SU-DHL-6 (cell line): ENCODE results near the gene CCDC40.
"Not testable (repeated sequence)": the region's sequence is repeated elsewhere in the genome, so short reads cannot be mapped to it uniquely, and the experiment has no call there.

Experiments used
- H2AFZ ChIP-seq: fragments of 200-600 bp; sonication (generic); 2 replicates; pipeline ENCODE4 v1.6.1; 2014; ENCODE audit warnings: low read depth, mild to moderate bottlenecking, moderate library complexity, mixed read lengths, antibody characterized with exemption, low read length; ENCODE audit not compliant: severe bottlenecking
- H3F3A ChIP-seq: fragments of 200-600 bp; shearing (Covaris generic); 2 replicates; pipeline ENCODE4 v1.6.0; 2016; ENCODE audit warnings: antibody characterized with exemption, mild to moderate bottlenecking; ENCODE audit not compliant: insufficient read depth
- H3K27ac ChIP-seq: fragments of 200-600 bp; sonication (generic); 2 replicates; pipeline ENCODE4 v1.5.1; 2016; ENCODE audit warnings: low read depth, mild to moderate bottlenecking, low read length, moderate library complexity, mixed read lengths
- H3K27me3 ChIP-seq: fragments of 200-600 bp; sonication (generic), shearing (Covaris generic); 2 replicates; pipeline ENCODE4 v1.6.0; 2014; ENCODE audit warnings: mild to moderate bottlenecking, low read length
- H3K36me3 ChIP-seq: fragments of 200-600 bp; sonication (generic); 2 replicates; pipeline ENCODE4 v1.6.1; 2014; ENCODE audit warnings: mild to moderate bottlenecking, low read length, mixed read lengths
- H3K4me2 ChIP-seq: fragments of 300-600, 200-600 bp; shearing (Covaris generic), sonication (generic); 2 replicates; pipeline ENCODE4 v1.6.0; 2014; ENCODE audit warnings: low read length, low read depth, mild to moderate bottlenecking; ENCODE audit not compliant: poor library complexity, severe bottlenecking
- H3K4me3 ChIP-seq: fragments of 200-600 bp; sonication (generic); 2 replicates; pipeline ENCODE4 v1.5.1; 2014; ENCODE audit warnings: antibody characterized with exemption, low read length, mild to moderate bottlenecking, mixed read lengths; ENCODE audit not compliant: insufficient read depth, poor library complexity, severe bottlenecking
- H3K79me2 ChIP-seq: fragments of 200-600 bp; sonication (generic); 2 replicates; pipeline ENCODE4 v1.6.1; 2014; ENCODE audit warnings: mild to moderate bottlenecking, low read length, moderate library complexity; ENCODE audit not compliant: insufficient read depth
- H3K9ac ChIP-seq: fragments of 200-600 bp; sonication (generic); 2 replicates; pipeline ENCODE4 v1.7.0; 2014; ENCODE audit warnings: mild to moderate bottlenecking, low read length
- H3K9me2 ChIP-seq: fragments of 200-600 bp; sonication (generic); replicated peaks from 2 replicates; pipeline ENCODE4 v1.6.1; 2014; ENCODE audit warnings: low read length; ENCODE audit not compliant: insufficient read depth
- H3K9me3 ChIP-seq: fragments of 200-600 bp; sonication (generic); 2 replicates; pipeline ENCODE4 v1.6.1; 2014; ENCODE audit warnings: low read length, mixed read lengths; ENCODE audit not compliant: insufficient read depth
- H4K20me1 ChIP-seq: fragments of 200-600 bp; sonication (generic); 2 replicates; pipeline ENCODE4 v1.6.1; 2014; ENCODE audit warnings: low read depth, mild to moderate bottlenecking, antibody characterized with exemption, low read length, moderate library complexity, mixed read lengths
- EZH2phosphoT487 ChIP-seq: fragments of 200-600 bp; sonication (generic), shearing (Covaris generic); conservative IDR thresholded peaks from 2 replicates; pipeline ENCODE4 v1.6.1; 2018; ENCODE audit warnings: mild to moderate bottlenecking, antibody characterized with exemption, low read length, moderate library complexity, mixed read lengths
- TF ChIP-seq, protein P1 (sequence below): fragments of 200-600 bp; sonication (generic); IDR thresholded peaks from one replicate; pipeline ENCODE4 v1.5.1; 2017; ENCODE audit warnings: antibody characterized with exemption, mild to moderate bottlenecking, low read length, moderate library complexity; ENCODE audit not compliant: insufficient read depth, poor library complexity, severe bottlenecking

The CCDC40 gene

DNA sequence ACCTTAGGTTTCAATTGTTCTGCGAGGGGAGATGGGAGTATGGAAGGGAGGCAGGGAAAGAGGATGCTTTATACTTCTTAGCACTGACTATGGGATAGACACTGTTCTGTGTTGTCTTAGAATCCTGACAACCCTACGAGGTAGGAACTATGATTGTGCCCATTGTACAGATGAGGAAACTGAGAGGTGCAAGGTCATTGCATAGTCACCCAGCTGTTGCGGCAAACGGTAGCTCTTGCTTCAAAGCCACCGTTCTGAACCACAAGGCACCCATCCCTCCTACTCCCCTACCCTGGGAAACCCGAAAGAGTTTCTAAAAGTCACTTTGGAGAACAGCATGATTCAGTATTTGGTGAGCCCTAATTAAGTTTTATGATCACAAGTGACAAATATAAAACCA is 7.5 kb downstream of the CCDC40 start:
- H3K79me2 ChIP-seq: no peaks in the 10 kb centered on the region
- no peak overlapping the region for H3K27ac ChIP-seq
- H3K4me2 ChIP-seq: no peak overlapping the region
- H3K27me3 ChIP-seq: no peaks in the 10 kb centered on the region
- H3K9ac ChIP-seq: no peak overlapping the region
- no peak overlapping the region for H2AFZ ChIP-seq
- no peaks in the 10 kb centered on the region for H3F3A ChIP-seq
- no peaks in the 10 kb centered on the region for H3K9me2 ChIP-seq
- H4K20me1 ChIP-seq: no peaks in the 10 kb centered on the region
- H3K4me3 ChIP-seq: no peak overlapping the region
- H3K36me3 ChIP-seq: no peaks in the 10 kb centered on the region
- no peaks in the 10 kb centered on the region for H3K9me3 ChIP-seq
- TF ChIP-seq, protein P1, sequence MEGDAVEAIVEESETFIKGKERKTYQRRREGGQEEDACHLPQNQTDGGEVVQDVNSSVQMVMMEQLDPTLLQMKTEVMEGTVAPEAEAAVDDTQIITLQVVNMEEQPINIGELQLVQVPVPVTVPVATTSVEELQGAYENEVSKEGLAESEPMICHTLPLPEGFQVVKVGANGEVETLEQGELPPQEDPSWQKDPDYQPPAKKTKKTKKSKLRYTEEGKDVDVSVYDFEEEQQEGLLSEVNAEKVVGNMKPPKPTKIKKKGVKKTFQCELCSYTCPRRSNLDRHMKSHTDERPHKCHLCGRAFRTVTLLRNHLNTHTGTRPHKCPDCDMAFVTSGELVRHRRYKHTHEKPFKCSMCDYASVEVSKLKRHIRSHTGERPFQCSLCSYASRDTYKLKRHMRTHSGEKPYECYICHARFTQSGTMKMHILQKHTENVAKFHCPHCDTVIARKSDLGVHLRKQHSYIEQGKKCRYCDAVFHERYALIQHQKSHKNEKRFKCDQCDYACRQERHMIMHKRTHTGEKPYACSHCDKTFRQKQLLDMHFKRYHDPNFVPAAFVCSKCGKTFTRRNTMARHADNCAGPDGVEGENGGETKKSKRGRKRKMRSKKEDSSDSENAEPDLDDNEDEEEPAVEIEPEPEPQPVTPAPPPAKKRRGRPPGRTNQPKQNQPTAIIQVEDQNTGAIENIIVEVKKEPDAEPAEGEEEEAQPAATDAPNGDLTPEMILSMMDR: no peak
- no peak for TF ChIP-seq EZH2phosphoT487

DNA sequence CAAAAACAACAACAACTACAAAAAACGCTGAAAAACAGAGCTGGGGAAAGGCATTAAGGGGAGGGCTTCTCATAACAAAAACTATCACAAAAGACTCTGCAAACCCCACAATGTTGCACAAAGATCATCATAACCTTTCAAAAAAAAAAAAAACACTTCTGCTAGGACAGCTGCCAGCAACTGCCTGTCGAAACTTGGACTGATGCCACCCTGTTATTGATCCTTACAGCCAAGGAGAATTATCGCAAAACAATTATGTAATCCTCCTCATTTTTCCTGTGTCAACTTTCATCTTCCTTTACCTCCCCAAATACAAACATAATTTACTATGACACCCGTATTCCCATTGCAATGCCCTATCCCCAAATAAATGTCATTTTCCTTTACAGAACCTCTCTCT is 9.3 kb downstream of the CCDC40 start:
- TF ChIP-seq, protein P1: no peak
- no peak for TF ChIP-seq EZH2phosphoT487
- Histone ChIP-seq H3K79me2 (no peaks in the 10 kb centered on the region), H3K27ac (no peak overlapping the region)

DNA sequence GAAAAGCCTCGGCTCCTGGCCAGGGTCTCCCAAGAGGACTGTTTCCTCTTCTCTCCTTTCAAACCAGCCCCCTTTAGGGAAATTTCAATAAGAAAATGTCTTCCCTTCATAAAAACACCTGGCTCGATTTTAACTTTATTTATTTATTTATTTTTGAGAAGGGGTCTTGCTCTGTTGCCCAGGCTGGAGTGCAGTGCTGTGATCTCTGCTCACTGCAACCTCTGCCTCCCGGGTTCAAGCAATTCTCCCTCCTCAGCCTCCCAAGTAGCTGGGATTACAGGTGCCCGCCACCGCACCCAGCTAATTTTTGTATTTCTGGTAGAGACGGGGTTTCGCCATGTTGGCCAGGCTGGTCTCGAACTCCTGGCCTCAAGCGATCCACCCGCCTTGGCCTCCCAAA is 10.3 kb downstream of the CCDC40 start:
- H3K79me2 ChIP-seq, H3K27me3 ChIP-seq: not testable (repeated sequence)

More for the DNA sequence above, 9.3 kb downstream of the CCDC40 start:
- H3K27me3 ChIP-seq: no peaks in the 10 kb centered on the region
- no peaks in the 10 kb centered on the region for H3K9me3 ChIP-seq
- H3K4me2 ChIP-seq: no peak overlapping the region
- H3F3A ChIP-seq: no peaks in the 10 kb centered on the region
- no peaks in the 10 kb centered on the region for H4K20me1 ChIP-seq
- no peak overlapping the region for H3K9ac ChIP-seq
- no peak overlapping the region for H3K4me3 ChIP-seq
- H3K9me2 ChIP-seq: no peaks in the 10 kb centered on the region
- H3K36me3 ChIP-seq: no peaks in the 10 kb centered on the region
- H2AFZ ChIP-seq: no peak overlapping the region

GRCh38 chr17:80047176-80047575 is 10.7 kb downstream of the CCDC40 start:
- Histone ChIP-seq H3K36me3 (no peaks in the 10 kb centered on the region), H4K20me1 (no peaks in the 10 kb centered on the region), H3K4me3 (no peak overlapping the region), H3K4me2 (no peak overlapping the region), H3K27ac (no peak overlapping the region), H3K9me2 (no peaks in the 10 kb centered on the region), H3K27me3 (no peaks in the 10 kb centered on the region), H2AFZ (no peak overlapping the region), H3K9me3 (no peaks in the 10 kb centered on the region), H3K79me2 (no peaks in the 10 kb centered on the region), H3K9ac (no peak overlapping the region), H3F3A (no peaks in the 10 kb centered on the region)
- TF ChIP-seq, protein P1: no peak
- TF ChIP-seq EZH2phosphoT487: no peak

More for the DNA sequence above, 10.3 kb downstream of the CCDC40 start:
- not testable (repeated sequence) for H3K4me3 ChIP-seq, H3K9me3 ChIP-seq, H3K36me3 ChIP-seq, H3K9ac ChIP-seq, H2AFZ ChIP-seq, H3K9me2 ChIP-seq, H3F3A ChIP-seq, H3K27ac ChIP-seq, H4K20me1 ChIP-seq, H3K4me2 ChIP-seq
